ENCODE results near the gene SMDT1.
"Not testable (repeated sequence)": the region's sequence is repeated elsewhere in the genome, so short reads cannot be mapped to it uniquely, and the experiment has no call there.

Gene SMDT1

GRCh38 chr22:42070517-42071422 lies 8.7 kb upstream of the SMDT1 start, which contains the start of gene NAGA:
Gene NAGA, minus strand, starts transcription at chr22:42070812. Its CDS starts 515 bp downstream, at chr22:42070297.
- DNase-seq: peak; percentile 89 to 95

- not testable (repeated sequence) for DNase-seq
Measured at GRCh38 chr22:42071508-42071907, 8.0 kb upstream of the SMDT1 start.

GRCh38 chr22:42072606-42073330 lies 6.7 kb upstream of the SMDT1 start:
- no peak for DNase-seq

DNA sequence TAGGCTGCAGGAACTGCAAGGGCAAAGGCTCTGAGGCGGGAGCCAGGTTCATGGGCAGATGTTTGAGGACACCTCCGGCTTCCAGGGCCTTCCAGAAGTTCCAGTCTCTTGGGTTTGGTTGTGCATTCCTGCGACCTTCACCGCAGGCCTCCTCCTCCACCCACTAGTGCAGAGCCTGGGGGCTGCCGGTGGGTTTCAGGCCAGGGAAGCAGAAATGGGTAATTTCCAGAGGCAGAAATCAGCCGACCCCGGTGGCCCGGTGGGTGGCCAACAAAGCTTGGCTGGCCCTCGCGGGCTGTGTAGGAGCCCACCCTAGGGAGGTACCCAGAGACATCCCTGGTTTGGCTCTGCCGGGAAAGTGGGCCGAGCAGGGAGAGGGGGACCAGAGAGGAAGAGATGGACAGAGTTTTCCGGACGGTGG lies 5.9 kb upstream of the SMDT1 start:
- no peak for DNase-seq

DNA sequence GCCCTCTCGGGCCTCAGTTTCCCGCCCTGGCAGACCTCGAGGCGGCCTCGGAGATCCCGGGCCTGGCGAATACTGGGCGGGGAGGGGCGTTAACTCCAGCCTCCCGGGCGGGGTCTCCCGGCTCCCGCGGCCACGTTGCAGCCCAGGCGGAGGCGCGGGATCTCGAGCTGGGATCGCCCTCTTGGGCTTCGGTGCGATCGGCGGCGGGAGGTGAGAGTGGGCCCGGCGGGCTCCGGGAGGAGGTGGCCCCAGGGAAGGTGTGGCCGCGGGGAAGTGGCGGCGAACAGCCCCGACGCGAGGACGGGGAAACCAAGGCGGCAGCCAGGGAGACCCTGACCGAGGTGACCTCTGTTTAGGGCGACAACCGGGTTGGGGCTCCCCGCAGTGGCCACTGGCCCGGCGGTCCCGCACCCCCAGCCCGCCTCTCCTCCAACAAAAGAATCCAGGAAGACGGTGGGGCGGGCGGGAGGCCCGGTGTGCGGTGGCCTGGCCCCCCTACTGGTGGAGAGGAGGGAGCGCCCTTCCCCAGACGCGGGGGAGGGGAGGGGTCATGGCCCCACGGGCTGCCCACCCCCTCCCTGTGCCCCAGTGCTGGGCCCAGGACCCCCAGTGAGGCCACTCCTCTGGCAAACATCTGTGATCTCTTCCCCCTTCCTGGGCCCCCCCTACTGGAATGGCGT lies 5.2 kb upstream of the SMDT1 start, which contains the start of gene PHETA2:
Gene PHETA2, plus strand, starts transcription at position 117 of the 680 bp plus-strand sequence. CDS start 3,046 bp downstream, outside the sequence.
- DNase-seq: peak; percentile 61 to 62

- DNase-seq: no peak
Measured at GRCh38 chr22:42074846-42075676, 4.4 kb upstream of the SMDT1 start.

- no peak for DNase-seq
Measured at GRCh38 chr22:42076764-42077485, 2.6 kb upstream of the SMDT1 start.

DNA sequence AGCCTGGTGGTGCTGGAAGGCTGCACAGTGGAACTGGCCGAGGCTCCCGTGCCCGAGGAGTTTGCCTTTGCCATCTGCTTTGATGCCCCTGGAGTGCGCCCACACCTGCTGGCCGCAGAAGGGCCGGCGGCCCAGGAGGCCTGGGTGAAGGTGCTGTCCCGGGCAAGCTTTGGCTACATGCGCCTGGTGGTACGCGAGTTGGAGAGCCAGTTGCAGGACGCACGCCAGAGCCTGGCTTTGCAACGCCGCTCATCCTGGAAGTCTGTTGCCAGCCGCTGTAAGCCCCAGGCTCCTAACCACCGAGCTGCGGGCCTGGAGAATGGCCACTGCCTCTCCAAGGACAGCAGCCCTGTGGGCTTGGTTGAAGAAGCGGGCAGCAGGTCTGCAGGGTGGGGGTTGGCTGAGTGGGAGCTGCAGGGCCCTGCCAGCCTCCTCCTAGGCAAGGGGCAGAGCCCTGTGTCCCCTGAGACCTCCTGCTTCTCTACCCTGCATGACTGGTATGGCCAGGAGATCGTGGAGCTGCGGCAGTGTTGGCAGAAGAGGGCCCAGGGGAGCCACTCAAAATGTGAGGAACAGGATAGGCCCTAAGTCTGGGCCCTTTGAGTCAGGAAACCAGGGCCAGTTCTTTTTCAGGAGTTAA lies 1.9 kb upstream of the SMDT1 start:
- no peak for DNase-seq

GRCh38 chr22:42078469-42079318 lies 806 bp upstream of the SMDT1 start:
- DNase-seq: no peak

GRCh38 chr22:42080287-42080686 lies 787 bp downstream of the SMDT1 start:
- DNase-seq: peak in 1 of 2 donors; percentile 33

GRCh38 chr22:42083119-42083518 lies 3.6 kb downstream of the SMDT1 start:
- DNase-seq: no peak

DNA sequence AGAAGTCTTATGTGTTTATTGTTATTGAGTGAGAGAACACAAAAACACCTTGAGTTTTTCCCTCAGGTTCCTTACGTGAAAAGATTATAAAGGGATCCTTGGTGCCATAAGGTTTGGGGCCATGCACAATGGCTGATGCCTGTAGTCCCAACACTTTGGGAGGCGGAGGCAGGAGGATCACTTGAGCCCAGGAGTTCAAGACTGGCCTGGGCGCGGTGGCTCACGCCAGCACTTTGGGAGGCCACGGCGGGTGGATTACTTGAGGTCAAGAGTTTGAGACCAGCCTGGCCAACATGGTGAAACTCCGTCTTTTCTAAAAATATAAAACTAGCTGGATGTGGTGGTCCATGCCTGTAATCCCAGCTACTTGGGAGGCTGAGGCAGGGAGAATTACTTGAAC lies 5.4 kb downstream of the SMDT1 start:
- DNase-seq: no peak

- no peak for DNase-seq
Measured at GRCh38 chr22:42086051-42086450, 6.6 kb downstream of the SMDT1 start.

DNA sequence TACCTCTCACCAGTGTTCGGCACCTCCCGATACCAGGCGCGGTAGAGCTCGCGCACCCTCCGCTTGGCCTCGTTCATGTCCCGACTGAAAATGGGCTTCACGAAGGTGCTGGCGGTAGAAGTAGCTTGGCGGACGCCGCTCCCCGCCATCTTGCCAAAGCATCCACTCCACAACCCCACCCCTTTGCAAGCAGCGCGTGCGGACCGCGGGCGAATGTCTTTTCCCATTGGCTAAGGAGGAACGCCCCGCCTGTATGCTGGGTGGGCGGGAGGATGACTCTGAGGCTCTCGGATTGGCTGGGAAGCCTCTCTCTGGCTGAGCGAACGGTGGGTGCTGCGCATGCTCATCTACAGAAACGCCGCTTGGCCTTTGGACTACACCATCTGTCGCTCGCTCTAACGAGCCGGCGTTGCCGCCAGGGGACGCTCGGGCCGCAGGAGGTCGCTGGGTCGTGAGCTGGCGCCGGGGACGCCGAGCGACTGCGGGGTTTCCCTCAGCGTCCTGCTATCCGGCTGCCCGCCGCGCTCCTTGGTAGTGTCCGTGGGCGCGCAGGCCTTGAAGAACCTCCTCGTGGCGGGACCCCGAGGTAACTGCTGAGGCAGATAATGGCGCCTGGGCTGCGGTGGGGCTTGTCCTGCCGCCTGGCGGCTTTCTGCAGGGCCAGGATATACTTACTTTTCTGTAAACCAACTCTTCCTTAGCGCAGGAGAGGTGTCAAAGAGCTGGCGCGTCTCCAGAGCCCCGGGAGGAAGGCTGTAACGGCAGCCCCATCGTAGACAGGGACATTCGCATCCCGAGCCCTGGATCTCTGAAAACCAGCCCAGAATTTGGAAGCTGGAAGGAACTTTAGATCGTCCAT lies 11.3 kb downstream of the SMDT1 start, which contains the start of gene NDUFA6:
Gene NDUFA6, minus strand, starts transcription at position 177 of the 859 bp plus-strand sequence. Its CDS starts 28 bp downstream, at position 149.
- DNase-seq: peak; percentile 99 to 100

DNA sequence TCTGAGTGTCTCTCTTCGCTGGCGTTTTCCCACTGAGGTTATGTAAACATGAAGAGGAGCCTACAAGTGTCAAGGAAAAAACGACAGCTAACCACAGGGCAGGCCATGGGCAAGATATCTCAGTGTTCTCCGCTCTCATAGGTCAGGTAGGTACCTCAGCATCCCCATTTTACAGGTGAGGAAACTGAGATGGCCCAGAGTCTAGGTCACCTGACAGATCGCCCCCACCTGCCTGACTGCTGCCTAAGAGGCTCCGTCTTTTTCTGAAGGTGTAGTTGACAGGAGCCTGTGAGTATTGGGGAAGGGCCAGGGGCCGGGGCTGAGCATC lies 11.9 kb downstream of the SMDT1 start:
- peak in 1 of 2 donors; percentile 30 for DNase-seq

GRCh38 chr22:42101199-42101598 lies 21.7 kb downstream of the SMDT1 start:
- no peak for DNase-seq

DNA sequence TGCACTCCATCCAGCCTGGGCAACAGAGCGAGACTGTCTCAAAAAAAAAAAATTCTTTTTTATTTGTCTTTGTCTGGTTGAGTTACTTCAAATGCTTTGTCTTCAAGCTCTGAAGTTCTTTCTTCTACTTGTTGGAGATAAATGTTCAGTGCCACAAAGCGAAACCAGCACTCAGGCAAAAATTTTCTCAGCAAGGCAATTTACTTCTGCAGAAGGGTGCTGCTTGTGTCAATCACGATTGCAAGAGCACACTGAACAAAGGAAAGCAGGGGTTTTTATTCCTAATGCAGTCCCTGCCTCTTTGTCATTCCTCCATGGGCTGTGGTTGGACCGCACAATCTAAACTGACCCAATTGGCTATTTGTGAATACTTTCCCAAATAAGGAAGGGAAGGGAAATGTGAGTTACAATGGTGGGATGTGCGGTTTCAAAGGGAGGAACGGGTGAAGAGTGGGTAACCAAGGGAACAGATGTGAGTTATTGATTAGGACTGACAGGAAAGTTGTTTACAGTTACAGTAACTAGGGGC lies 24.9 kb downstream of the SMDT1 start:
- DNase-seq: not testable (repeated sequence)

DNA sequence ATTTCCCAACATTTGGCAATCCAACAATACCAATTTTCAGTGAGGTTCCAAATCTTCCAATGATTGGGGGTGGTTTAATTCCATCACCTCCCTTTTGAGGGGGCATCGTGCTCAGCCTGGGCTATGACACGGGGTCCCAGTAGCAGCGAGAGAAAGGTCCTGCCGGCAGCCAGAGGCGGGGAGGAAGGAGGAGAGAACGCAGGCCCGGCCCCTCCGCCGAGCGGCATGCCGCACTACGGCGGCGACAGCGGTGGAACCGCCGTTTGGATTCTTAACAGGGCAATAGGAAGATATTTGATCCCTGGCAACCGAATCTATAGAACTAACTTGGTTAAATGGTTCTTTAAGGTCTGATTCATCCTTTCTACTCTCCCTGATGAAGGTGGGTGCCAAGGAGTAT lies 29.3 kb downstream of the SMDT1 start:
- DNase-seq: no peak

- no peak for DNase-seq
Measured at GRCh38 chr22:42111798-42112197, 32.3 kb downstream of the SMDT1 start.
